ENCODE measurements around the gene RPL10.

- TF ChIP-seq CTCF (conservative IDR thresholded peaks at IDR 0.05) (no peak), EZH2 (IDR thresholded peaks at IDR 0.05; ENCODE audit: low read depth) (no peak)
These were observed 48.2 kb upstream of the RPL10 start for GRCh38 chrX:154349979-154350378.
